HG03457 (cell line): ENCODE data around the gene CD177.
"Not testable (repeated sequence)": the region's sequence is repeated elsewhere in the genome, so short reads cannot be mapped to it uniquely, and the experiment has no call there.

Experiments
- ATAC-seq: cut with Tn5 transposase; IDR thresholded peaks from one replicate; pipeline ENCODE4 v1.9.1; 2021; ENCODE audit warnings: moderate number of reproducible peaks; ENCODE audit not compliant: unreplicated experiment

The CD177 gene

GRCh38 chr19:43380008-43380407, 26.5 kb downstream of the CD177 start:
- no peak for ATAC-seq

GRCh38 chr19:43380771-43381386, 27.4 kb downstream of the CD177 start:
- no peak for ATAC-seq

GRCh38 chr19:43382586-43383216, 29.2 kb downstream of the CD177 start:
- ATAC-seq, result not testable (repeated sequence)

- ATAC-seq, result not testable (repeated sequence)
These were observed 29.8 kb downstream of the CD177 start for GRCh38 chr19:43383254-43383653.

- ATAC-seq, result not testable (repeated sequence)
These were observed 30.3 kb downstream of the CD177 start for GRCh38 chr19:43383759-43384158.

GRCh38 chr19:43390903-43391551, 37.5 kb downstream of the CD177 start:
- ATAC-seq, result not testable (repeated sequence)

GRCh38 chr19:43391552-43391935, 38.1 kb downstream of the CD177 start:
- ATAC-seq, result not testable (repeated sequence)

GRCh38 chr19:43393501-43393900, 40.0 kb downstream of the CD177 start:
- not testable (repeated sequence) for ATAC-seq

- no peak for ATAC-seq
These were observed 42.1 kb downstream of the CD177 start for GRCh38 chr19:43395561-43395960.

- no peak for ATAC-seq
These were observed 52.8 kb downstream of the CD177 start for GRCh38 chr19:43406297-43406696.

- no peak for ATAC-seq
These were observed 54.0 kb downstream of the CD177 start for GRCh38 chr19:43407416-43408005.

- no peak for ATAC-seq
These were observed 54.6 kb downstream of the CD177 start for GRCh38 chr19:43408043-43408442.

- ATAC-seq, result no peak
These were observed 55.9 kb downstream of the CD177 start for GRCh38 chr19:43409415-43409814.

- no peak for ATAC-seq
These were observed 59.0 kb downstream of the CD177 start for GRCh38 chr19:43412441-43412840.
